Kidney tubule cell (primary cell): ENCODE data around the gene BSCL2.
"Not testable (repeated sequence)": the region's sequence is repeated elsewhere in the genome, so short reads cannot be mapped to it uniquely, and the experiment has no call there.

Source experiments
- DNase-seq: peaks from one replicate; pipeline ENCODE4 v3.0.0-alpha.2; 2018; ENCODE audit warnings: low spot score

Gene BSCL2

DNA sequence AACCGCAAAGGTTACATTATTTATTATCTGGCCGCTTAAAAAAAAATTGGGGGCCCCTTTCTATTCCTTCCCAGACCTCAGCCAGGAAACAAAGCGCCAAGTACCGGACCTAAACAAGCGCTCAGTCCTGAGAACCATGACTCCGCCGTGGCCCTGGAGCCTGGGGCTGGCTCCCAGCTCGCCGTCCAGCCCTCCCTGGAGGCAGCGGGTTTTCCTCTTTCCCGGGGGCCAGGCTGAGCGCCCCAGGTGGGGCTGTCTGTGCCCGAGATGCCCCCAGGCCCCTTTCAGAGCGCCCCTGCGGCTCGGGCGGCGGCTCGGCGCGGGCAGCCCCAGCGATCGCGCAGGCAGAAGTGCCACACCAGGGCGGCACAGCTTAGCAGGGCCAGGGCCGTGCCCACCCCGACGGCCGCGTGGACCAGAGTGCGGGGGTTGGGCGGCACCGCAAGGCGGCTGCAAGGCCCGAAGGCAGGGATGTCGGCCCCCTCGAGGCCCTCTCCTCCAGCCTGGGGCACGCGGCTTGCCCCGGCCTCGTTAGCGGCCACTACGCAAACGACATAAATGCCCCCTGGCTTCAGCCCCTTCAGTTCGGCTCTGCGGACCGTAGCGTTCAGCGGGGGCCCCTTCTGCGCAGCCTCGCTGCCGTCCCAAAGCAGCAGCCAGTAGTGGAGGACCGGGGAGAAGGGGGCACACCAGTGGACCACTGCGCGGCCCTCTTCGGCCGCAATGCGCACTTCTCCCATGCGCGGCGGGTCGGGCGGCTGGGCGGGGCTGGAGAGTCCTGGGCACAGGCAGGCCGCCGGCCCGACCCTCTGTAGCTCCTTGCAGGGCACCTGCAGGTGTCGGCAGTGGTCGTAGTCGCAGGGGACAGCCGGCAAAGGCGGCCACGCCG is 19.5 kb downstream of the BSCL2 start:
- DNase-seq, result no peak

- no peak for DNase-seq
Observed at GRCh38 chr11:62682518-62682917, 24.7 kb downstream of the BSCL2 start.

GRCh38 chr11:62680825-62681240 is 26.4 kb downstream of the BSCL2 start:
- peak; percentile 71 for DNase-seq

- peak; percentile 85 for DNase-seq
Observed at GRCh38 chr11:62678770-62679696, 28.2 kb downstream of the BSCL2 start, which contains the start of gene UBXN1. TSS of gene UBXN1 (minus strand) at chr11:62679073. CDS start at chr11:62678923, 150 bp downstream.

DNA sequence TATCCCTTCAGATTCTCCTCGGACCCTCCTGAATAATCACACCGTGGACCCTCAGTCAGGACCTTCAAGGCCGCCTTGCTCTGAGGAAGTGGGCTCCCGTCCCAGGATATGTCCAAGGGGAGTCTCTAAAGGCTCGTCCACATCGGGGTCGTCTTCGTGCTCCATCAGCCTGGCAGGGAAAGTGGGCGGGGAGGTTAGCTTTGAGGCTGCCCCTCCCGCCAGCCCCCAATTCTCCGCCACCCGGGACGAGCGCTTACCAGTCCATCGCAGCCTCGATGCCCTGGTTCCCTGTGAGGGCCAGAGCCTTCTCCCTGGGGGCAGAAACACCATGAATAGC is 28.8 kb downstream of the BSCL2 start:
- DNase-seq, result no peak

- DNase-seq, result no peak
Observed at GRCh38 chr11:62677714-62678113, 29.5 kb downstream of the BSCL2 start.

- DNase-seq, result no peak
Observed at GRCh38 chr11:62677156-62677555, 30.1 kb downstream of the BSCL2 start.

- no peak for DNase-seq
Observed at GRCh38 chr11:62676698-62677097, 30.5 kb downstream of the BSCL2 start.

DNA sequence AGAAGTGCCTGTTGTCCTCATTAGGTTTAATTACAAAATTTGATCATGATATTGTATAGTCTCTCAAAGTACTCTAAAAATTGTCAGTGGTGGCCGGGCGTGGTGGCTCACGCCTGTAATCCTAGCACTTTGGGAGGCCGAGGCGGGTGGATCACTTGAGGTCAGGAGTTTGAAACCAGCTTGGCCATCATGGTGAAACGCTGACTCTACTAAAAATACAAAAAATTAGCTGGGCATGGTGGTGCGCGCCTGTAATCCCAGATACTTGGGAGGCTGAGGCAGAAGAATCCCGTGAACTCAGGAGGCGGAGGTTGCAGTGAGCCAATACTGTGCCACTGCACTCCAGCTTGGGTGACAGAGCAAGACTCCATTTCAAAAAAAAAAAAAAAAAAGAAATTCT is 31.8 kb downstream of the BSCL2 start:
- DNase-seq, result not testable (repeated sequence)

- no peak for DNase-seq
Observed at GRCh38 chr11:62673196-62673525, 34.1 kb downstream of the BSCL2 start.

DNA sequence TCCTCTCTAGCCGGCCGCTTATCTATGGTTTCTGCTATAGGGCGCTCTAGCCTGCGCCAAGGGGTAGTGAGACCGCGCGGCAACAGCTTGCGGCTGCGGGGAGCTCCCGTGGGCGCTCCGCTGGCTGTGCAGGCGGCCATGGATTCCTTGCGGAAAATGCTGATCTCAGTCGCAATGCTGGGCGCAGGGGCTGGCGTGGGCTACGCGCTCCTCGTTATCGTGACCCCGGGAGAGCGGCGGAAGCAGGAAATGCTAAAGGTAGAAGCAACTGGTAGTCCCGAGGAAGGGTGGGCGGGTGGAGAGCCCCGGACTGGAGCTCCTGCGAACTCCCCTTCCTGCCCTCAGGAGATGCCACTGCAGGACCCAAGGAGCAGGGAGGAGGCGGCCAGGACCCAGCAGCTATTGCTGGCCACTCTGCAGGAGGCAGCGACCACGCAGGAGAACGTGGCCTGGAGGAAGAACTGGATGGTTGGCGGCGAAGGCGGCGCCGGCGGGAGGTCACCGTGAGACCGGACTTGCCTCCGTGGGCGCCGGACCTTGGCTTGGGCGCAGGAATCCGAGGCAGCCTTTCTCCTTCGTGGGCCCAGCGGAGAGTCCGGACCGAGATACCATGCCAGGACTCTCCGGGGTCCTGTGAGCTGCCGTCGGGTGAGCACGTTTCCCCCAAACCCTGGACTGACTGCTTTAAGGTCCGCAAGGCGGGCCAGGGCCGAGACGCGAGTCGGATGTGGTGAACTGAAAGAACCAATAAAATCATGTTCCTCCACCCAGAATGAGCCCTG is 35.4 kb downstream of the BSCL2 start, which contains the start of the genes LBHD1 and UQCC3:
Gene LBHD1, minus strand, starts transcription at position 660 of the 782 bp plus-strand sequence. CDS start 2,236 bp downstream, outside the sequence.
Gene UQCC3, plus strand, starts transcription at position 66 of the 782 bp plus-strand sequence. Its CDS starts 73 bp downstream, at position 139.
- DNase-seq, result peak; percentile 86

- no peak for DNase-seq
Observed at GRCh38 chr11:62671236-62671607, 36.0 kb downstream of the BSCL2 start.

- no peak for DNase-seq
Observed at GRCh38 chr11:62669420-62670161, 37.6 kb downstream of the BSCL2 start.

- DNase-seq, result no peak
Observed at GRCh38 chr11:62667460-62667859, 39.8 kb downstream of the BSCL2 start.

DNA sequence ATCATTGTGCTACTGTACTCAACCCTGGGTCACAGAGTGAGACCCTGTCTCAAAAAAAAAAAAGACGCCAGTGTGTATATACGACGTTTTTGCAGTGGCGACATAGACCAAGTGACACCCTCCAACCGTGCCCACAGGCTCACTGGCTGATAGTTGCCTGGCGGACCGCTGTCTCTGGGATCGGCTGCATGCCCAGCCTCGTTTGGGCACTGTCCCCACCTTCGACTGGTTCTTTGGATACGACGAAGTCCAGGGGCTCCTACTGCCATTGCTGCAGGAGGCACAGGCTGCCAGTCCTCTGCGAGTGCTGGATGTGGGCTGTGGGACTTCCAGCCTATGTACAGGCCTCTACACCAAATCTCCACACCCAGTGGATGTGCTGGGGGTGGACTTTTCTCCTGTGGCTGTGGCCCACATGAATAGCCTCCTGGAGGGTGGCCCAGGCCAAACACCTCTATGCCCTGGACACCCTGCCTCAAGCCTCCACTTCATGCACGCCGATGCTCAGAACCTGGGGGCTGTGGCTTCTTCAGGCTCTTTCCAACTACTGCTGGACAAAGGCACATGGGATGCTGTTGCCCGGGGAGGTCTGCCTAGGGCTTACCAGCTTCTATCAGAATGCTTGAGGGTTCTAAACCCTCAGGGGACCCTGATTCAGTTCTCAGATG is 40.8 kb downstream of the BSCL2 start:
- no peak for DNase-seq

DNA sequence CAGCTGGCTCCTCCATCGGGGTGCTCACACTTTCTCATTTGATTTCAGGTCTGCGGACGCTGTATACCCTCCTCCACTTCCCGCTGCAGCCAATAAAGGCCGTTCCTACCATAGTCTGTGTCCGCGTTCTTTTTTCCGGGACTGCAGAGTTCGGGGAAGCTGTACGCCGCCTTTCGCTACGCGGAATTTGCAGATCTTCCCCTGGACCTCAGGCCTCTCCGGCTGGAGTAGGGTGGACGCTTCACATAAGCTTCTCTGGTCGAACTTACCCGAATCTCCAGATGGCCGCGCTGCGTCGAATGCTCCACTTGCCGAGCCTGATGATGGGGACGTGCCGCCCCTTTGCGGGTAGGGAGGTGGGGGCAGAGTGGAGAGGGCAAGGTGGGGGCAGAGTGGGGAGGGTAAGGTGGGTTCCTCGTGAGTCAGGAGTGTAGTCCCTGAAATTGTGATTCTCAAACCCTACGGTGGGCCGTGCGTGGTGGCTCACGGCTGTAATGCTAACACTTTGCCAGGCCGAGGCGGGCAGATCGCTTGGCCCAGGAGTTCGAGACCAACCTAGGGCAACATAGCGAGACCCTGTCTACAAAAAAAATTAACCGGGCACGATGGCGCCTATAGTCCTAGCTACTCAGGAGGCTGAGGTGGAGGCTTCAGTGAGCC is 41.5 kb downstream of the BSCL2 start:
- DNase-seq, result peak; percentile 58

- DNase-seq, result peak; percentile 95
Observed at GRCh38 chr11:62665075-62665598, 42.1 kb downstream of the BSCL2 start, which contains the start of the genes C11orf98 and CSKMT. TSS of gene C11orf98 (minus strand) at chr11:62665210. CDS start at chr11:62665169, 41 bp downstream. TSS of gene CSKMT (plus strand) at chr11:62665312. CDS start at chr11:62665880, 568 bp downstream.

GRCh38 chr11:62664405-62665074 is 42.7 kb downstream of the BSCL2 start:
- DNase-seq, result peak; percentile 79
